KMS-11 (cell line): ENCODE measurements around the gene NXPH3.

Experiments
- H2AFZ ChIP-seq: fragments of 200-600 bp; sonication (generic); 2 replicates; pipeline ENCODE4 v1.6.1; 2016; ENCODE audit warnings: antibody characterized with exemption, mixed run types, low read depth
- H3K27ac ChIP-seq: fragments of 200-600 bp; sonication (generic); 2 replicates; pipeline ENCODE4 v1.6.1; 2016; ENCODE audit warnings: mild to moderate bottlenecking, mixed run types
- H3K27me3 ChIP-seq: fragments of 200-600 bp; sonication (generic); 2 replicates; pipeline ENCODE4 v1.6.1; 2017; ENCODE audit warnings: mild to moderate bottlenecking, low read depth, mixed run types, moderate library complexity; ENCODE audit not compliant: insufficient read depth
- H3K36me3 ChIP-seq: fragments of 200-600 bp; sonication (generic); 2 replicates; pipeline ENCODE4 v1.6.1; 2017; ENCODE audit warnings: mild to moderate bottlenecking, mixed run types; ENCODE audit not compliant: insufficient read depth
- H3K4me1 ChIP-seq: fragments of 200-600 bp; sonication (generic); 2 replicates; pipeline ENCODE4 v1.6.1; 2016; ENCODE audit warnings: mild to moderate bottlenecking, low read depth, mixed run types; ENCODE audit not compliant: poor library complexity, severe bottlenecking
- H3K4me2 ChIP-seq: fragments of 200-600 bp; sonication (generic); 2 replicates; pipeline ENCODE4 v1.7.0; 2016; ENCODE audit warnings: mild to moderate bottlenecking, mixed run types
- H3K4me3 ChIP-seq: fragments of 200-600 bp; sonication (generic); IDR thresholded peaks from 2 replicates; pipeline ENCODE4 v1.6.1; 2017; ENCODE audit warnings: low read depth, low read length, mixed read lengths; ENCODE audit not compliant: insufficient read depth
- H3K79me2 ChIP-seq: fragments of 200-600 bp; sonication (generic); 2 replicates; pipeline ENCODE4 v1.6.1; 2016; ENCODE audit warnings: low read depth, mixed run types; ENCODE audit not compliant: insufficient read depth
- H3K9ac ChIP-seq: fragments of 200-600 bp; sonication (generic); 2 replicates; pipeline ENCODE4 v1.6.1; 2016; ENCODE audit warnings: mild to moderate bottlenecking, mixed run types
- H4K20me1 ChIP-seq: fragments of 200-600 bp; sonication (generic); 2 replicates; pipeline ENCODE4 v1.6.1; 2016; ENCODE audit warnings: mild to moderate bottlenecking, mixed run types; ENCODE audit not compliant: insufficient read depth
- TF ChIP-seq, protein P1 (sequence below): fragments of 200-600 bp; sonication (generic); conservative IDR thresholded peaks from 2 replicates; pipeline ENCODE4 v1.6.1; 2017; ENCODE audit warnings: low read depth, mild to moderate bottlenecking, antibody characterized with exemption, low read length, moderate library complexity, mixed read lengths

Gene NXPH3

DNA sequence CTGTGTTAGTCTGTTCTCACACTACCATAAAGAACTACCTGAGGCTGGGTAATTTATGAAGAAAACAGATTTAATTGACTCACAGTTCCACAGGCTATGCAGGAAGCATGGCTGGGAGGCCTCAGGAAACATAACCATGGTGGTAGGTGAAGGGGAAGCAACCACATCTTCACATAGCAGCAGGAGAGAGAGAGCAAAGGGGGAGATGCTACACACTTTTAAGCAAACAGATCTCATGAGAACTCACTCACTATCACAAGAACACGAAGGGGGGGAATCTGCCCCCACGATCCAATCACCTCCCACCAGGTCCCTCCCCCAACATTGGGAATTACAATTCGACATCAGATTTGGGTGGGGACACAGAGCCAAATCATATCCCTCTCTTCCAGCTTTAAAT, 31.8 kb upstream of the NXPH3 start:
- peaks cover 5% of the 10 kb centered on the region; the same call in 1 of the 2 replicates for H3K27me3 ChIP-seq
- H3K36me3 ChIP-seq = no peaks in the 10 kb centered on the region
- no peaks in the 10 kb centered on the region for H3K4me1 ChIP-seq
- H2AFZ ChIP-seq = no peak overlapping the region
- H3K4me2 ChIP-seq = no peak overlapping the region
- no peak overlapping the region for H3K27ac ChIP-seq
- no peaks in the 10 kb centered on the region for H4K20me1 ChIP-seq
- no peak overlapping the region for H3K9ac ChIP-seq
- no peaks in the 10 kb centered on the region for H3K79me2 ChIP-seq
- H3K4me3 ChIP-seq = no peak overlapping the region
- TF ChIP-seq, protein P1, sequence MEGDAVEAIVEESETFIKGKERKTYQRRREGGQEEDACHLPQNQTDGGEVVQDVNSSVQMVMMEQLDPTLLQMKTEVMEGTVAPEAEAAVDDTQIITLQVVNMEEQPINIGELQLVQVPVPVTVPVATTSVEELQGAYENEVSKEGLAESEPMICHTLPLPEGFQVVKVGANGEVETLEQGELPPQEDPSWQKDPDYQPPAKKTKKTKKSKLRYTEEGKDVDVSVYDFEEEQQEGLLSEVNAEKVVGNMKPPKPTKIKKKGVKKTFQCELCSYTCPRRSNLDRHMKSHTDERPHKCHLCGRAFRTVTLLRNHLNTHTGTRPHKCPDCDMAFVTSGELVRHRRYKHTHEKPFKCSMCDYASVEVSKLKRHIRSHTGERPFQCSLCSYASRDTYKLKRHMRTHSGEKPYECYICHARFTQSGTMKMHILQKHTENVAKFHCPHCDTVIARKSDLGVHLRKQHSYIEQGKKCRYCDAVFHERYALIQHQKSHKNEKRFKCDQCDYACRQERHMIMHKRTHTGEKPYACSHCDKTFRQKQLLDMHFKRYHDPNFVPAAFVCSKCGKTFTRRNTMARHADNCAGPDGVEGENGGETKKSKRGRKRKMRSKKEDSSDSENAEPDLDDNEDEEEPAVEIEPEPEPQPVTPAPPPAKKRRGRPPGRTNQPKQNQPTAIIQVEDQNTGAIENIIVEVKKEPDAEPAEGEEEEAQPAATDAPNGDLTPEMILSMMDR = no peak

DNA sequence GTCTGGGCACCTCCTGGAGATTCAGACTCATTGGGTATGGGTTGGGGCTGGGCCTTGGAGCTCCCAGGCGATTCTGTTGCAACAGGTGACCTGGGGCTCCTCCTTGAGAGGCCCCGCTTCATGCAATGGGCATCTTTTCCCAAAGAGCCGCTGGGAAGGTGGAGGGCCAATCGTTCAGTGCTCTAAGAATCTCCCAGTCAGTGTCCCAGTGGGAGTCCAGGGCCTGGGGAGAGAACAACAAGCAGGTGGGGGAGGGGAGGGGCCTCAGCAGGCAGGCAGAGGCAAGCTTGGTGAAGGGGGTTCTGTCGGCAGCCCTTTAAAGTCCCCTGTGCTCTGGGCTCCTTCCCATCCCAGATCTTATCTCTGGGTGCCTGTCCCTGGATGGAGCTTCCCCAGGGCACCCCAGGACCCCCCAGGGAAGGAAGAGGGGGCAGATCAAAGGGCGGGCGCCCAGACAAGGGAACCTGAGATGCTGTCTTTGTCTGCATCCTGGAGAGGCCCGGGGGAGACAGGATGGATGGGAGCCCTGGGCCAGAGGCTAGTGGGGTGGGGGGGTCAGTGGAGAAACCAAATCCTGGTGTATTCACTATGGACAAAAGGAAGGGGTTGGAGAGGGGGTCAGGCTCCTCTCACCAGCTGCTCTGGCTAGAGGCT, 30.5 kb upstream of the NXPH3 start:
- Histone ChIP-seq H3K4me3 (no peak overlapping the region), H3K79me2 (no peaks in the 10 kb centered on the region), H4K20me1 (no peaks in the 10 kb centered on the region), H3K9ac (no peak overlapping the region), H2AFZ (no peak overlapping the region), H3K4me1 (no peaks in the 10 kb centered on the region), H3K36me3 (no peaks in the 10 kb centered on the region), H3K27ac (no peak overlapping the region), H3K4me2 (no peak overlapping the region), H3K27me3 (peaks cover 5% of the 10 kb centered on the region; the same call in 1 of the 2 replicates)
- TF ChIP-seq, protein P1 = no peak

DNA sequence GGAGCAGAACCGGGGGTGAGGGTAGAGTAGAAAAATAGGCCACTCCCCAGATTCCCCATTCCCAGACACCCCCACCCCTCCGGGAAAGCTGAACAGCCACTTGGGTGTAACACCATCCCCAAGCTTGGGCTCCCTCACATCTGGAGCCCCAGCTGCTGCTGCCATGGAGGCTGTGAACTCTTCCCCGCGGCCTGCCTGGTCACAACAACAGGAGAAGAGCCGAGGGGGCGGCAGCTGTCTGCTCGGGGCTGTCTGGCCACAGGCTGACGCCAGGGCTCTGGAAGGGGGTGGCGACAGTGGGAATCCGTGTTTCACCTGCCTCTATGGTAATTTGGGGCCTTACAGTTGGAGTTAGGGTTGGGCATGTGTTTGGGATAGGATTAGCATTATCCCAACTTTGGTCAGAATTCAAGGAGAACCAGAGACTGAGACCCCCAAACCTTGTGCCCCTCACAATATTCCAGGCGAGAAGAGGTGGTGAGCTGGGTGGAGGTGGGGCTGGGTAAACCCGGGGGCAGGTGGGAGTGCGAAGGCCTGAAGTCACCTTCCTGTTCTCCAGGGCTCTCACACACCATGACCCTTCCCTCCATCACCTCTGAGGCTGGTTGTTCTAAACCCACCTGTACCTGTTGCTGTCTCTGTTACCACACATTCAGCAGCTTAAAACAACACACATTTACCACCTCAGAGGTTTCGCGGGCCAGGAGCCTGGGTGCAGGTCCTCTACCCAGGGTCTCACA, 29.7 kb upstream of the NXPH3 start:
- Histone ChIP-seq H2AFZ (no peak overlapping the region), H3K4me1 (no peaks in the 10 kb centered on the region), H3K27ac (no peak overlapping the region), H4K20me1 (no peaks in the 10 kb centered on the region), H3K9ac (no peak overlapping the region), H3K4me3 (no peak overlapping the region), H3K4me2 (no peak overlapping the region), H3K79me2 (no peaks in the 10 kb centered on the region), H3K36me3 (no peaks in the 10 kb centered on the region), H3K27me3 (peaks cover 5% of the 10 kb centered on the region; the same call in 1 of the 2 replicates)
- TF ChIP-seq, protein P1 = no peak

DNA sequence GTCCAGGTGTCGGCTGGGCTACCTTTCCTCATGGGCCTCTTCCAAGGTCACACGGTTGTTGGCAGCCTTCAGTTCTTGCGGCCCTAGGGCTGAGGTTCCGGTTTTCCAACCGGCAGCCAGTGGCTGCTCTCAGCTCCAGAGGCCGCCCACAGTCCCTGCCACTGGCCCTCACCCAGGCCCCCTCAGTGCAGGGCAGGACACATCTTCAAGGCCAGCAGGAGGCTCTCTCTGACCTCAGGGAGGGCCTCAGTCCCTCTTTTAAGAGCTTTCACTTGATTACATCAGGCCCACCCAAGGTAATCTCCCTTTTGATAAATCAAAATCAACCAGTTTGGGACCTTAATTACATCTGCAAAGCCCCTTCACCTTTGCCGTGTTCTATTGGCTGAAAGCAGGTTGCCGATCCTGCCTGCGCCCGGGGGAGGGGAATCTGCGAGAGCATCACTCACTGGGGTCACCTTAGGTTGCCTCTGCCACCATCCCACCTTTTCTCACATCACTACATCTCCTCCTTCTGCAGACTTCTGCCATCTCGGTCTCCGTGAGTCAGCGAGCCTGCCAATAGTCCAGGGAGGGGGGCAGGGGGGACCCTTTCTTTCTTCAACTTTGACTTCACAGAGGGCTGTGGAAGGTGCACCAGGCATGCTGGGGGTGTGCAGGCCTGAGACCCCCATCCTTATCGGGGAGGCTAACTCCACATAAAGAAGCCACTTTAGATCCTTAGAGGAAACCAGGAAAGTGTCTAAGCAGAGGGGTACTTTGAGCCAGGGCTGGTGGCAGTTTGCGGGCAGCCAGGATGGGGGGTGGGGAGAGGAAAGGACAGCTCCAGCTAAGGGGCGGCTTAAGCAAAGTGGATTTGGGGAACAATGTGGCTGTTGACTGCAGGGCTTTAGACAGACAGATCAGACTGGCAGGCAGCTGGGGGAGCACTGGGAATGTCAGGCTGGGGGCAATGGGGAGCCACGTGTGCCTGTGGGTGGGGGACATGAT, 28.8 kb upstream of the NXPH3 start:
- no peaks in the 10 kb centered on the region for H4K20me1 ChIP-seq
- H3K4me3 ChIP-seq = no peak overlapping the region
- no peaks in the 10 kb centered on the region for H3K79me2 ChIP-seq
- H3K36me3 ChIP-seq = no peaks in the 10 kb centered on the region
- H3K27me3 ChIP-seq = peaks cover 5% of the 10 kb centered on the region; the same call in 1 of the 2 replicates
- no peak overlapping the region for H3K9ac ChIP-seq
- no peak overlapping the region for H2AFZ ChIP-seq
- TF ChIP-seq, protein P1 = no peak
- no peak overlapping the region for H3K27ac ChIP-seq
- H3K4me1 ChIP-seq = no peaks in the 10 kb centered on the region
- no peak overlapping the region for H3K4me2 ChIP-seq
